Kidney (tissue), 14 donors: ENCODE results near the gene PSME2. TPM values are rescaled to one million over a fixed set of nuclear protein-coding genes. Genes with fewer than 3 reads are reported as not detected.

Experiments used
- DNase-seq, 5 donors: peaks; one replicate each; pipeline ENCODE4 v3.0.0-alpha.2; 2013 to 2020
- FAIRE-seq: peaks from 2 replicates; lab custom pipeline; 2012; peaks lifted over from hg19 to GRCh38; lab: Jason Lieb, UNC
- H3K27ac ChIP-seq, 2 donors: one replicate each; pipeline ENCODE4 v1.7.0; 2013; ENCODE audit warnings: low read depth in 2 of 2, low read length in 2 of 2, inconsistent platforms in 1 of 2
- H3K27me3 ChIP-seq: one replicate; pipeline ENCODE4 v1.7.1; 2013; ENCODE audit warnings: low read length, inconsistent platforms; ENCODE audit not compliant: control insufficient read depth, insufficient read depth
- H3K36me3 ChIP-seq, 3 donors: one replicate each; pipeline versions ENCODE4 v1.7.0 to v1.7.1; 2013; ENCODE audit warnings: low read length in 3 of 3, control low read depth in 1 of 3, inconsistent platforms in 1 of 3; ENCODE audit not compliant: insufficient read depth in 3 of 3, control insufficient read depth in 2 of 3
- H3K4me1 ChIP-seq, 3 donors: one replicate each; pipeline versions ENCODE4 v1.7.0 to v1.7.1; 2013; ENCODE audit warnings: low read length in 3 of 3, inconsistent platforms in 1 of 3, low read depth in 1 of 3; ENCODE audit not compliant: control insufficient read depth in 2 of 3, insufficient read depth in 2 of 3
- H3K4me3 ChIP-seq, 3 donors: one replicate each; pipeline versions ENCODE4 v1.7.0 to v1.8.1; 2013; ENCODE audit warnings: low read length in 3 of 3, control low read depth in 1 of 3, inconsistent platforms in 1 of 3
- H3K9ac ChIP-seq, 3 donors: one replicate each; pipeline versions ENCODE4 v1.7.0 to v1.7.1; 2013; ENCODE audit warnings: low read length in 3 of 3, control low read depth in 1 of 3, inconsistent platforms in 1 of 3
- H3K9me3 ChIP-seq, 3 donors: one replicate each; pipeline versions ENCODE4 v1.7.0 to v1.7.1; 2013; ENCODE audit warnings: low read length in 3 of 3, control low read depth in 1 of 3, inconsistent platforms in 1 of 3; ENCODE audit not compliant: control insufficient read depth in 2 of 3, insufficient read depth in 1 of 3
- intact Hi-C: fragments of 100-400 bp; cut with DNase I; formaldehyde crosslinking; loops from one replicate; pipeline ENCODE4 v1.11.1; 2022
- polyA plus RNA-seq: library from polyadenylated mRNA; stranded (reverse); fragments of 350-450 nt; fragmentation: Illumina TruSeq; extraction: RNeasy Lipid Tissue Mini Kit (QIAGEN cat#74804); gene quantifications from one replicate; pipeline ENCODE4 v1.2.3, GENCODE V29; 2014; ENCODE audit warnings: low read depth, low replicate concordance; ENCODE audit not compliant: insufficient read depth
- total RNA-seq: library from RNA; stranded (reverse); fragmentation: NEBNext Ultra II Directional; extraction: Animal tissue kit (Norgen Biotek cat#: 25700); gene quantifications from one replicate; pipeline ENCODE4 v1.2.1, GENCODE V29; 2021
- TF ChIP-seq, protein P1 (sequence below): IDR thresholded peaks from 3 replicates; pipeline ENCODE4 v1.5.1; 2012; ENCODE audit warnings: mild to moderate bottlenecking, moderate library complexity, borderline replicate concordance; ENCODE audit not compliant: insufficient read depth; ENCODE audit errors: extremely low read depth
- donor health status: control.
- donor health status: control.
- donor health status: control.
- donor health status: control.
- donor health status: control.
- donor health status: DM: yes; HTN: yes; CAD: no.
- donor health status: Normal renal cell carcinoma (clear cell type).

The PSME2 gene
- total and polyA plus RNA-seq, 2 donors from 2014 or later, result 148 to 289 TPM

DNA sequence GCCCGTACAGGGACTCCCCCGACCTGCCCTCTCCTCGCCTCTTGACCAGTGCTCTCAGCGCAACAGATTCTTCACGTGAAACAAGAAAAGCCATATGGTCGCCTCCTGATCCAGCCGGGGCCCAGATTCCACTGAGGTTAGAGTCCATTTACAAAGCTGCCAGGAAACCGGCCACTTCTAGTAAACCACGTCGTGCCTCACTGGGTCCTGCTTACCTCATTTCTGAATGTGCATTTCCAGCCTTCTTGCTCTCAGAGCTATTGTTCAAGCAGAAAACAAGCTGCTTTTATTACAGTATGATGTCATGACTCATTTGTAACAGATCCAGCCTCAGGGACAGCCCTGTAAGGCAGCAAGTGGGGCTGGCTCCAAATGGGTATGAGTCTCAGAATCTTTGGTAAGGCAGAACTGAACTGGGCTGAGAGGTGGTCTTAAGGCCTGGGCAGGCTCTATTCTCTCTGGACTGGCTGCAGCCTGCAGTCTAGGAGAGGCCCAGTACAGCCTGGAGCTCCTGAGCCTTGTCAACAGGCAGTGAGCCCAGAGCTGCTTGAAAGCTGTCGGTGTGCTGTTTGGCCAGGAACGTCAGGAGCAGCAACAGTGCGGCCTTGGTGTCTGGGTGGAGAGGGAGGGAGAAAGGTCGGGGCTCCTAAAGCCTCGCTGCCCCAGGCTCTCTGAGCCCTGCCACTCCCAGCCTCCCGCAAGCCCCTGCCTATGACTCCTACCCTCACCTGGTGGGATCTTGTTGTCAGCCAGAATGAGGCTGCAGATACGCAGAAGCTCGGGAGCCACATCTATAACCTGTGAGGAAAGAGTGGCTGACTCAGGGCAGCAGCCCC is 33.8 kb upstream of the PSME2 start:
- Histone ChIP-seq H3K27me3 (no peaks in the 10 kb centered on the region), H3K4me3 (no peak overlapping the region), H3K27ac (peak overlapping the region; percentile 89 to 92), H3K4me1 (peaks cover 0 to 18% (median 15%) of the 10 kb centered on the region in 3 donors), H3K9me3 (no peaks in the 10 kb centered on the region), H3K9ac (peak overlapping the region in 1 of 3 donors; percentile 67), H3K36me3 (peaks cover 0 to 30% (median 22%) of the 10 kb centered on the region in 3 donors)
- FAIRE-seq (peak; percentile 60), DNase-seq (peak in 4 of 5 donors; percentile 68 to 85 (median 78))
- TF ChIP-seq, protein P1, sequence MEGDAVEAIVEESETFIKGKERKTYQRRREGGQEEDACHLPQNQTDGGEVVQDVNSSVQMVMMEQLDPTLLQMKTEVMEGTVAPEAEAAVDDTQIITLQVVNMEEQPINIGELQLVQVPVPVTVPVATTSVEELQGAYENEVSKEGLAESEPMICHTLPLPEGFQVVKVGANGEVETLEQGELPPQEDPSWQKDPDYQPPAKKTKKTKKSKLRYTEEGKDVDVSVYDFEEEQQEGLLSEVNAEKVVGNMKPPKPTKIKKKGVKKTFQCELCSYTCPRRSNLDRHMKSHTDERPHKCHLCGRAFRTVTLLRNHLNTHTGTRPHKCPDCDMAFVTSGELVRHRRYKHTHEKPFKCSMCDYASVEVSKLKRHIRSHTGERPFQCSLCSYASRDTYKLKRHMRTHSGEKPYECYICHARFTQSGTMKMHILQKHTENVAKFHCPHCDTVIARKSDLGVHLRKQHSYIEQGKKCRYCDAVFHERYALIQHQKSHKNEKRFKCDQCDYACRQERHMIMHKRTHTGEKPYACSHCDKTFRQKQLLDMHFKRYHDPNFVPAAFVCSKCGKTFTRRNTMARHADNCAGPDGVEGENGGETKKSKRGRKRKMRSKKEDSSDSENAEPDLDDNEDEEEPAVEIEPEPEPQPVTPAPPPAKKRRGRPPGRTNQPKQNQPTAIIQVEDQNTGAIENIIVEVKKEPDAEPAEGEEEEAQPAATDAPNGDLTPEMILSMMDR, result no peak
- intact Hi-C loops, result no loop called here

DNA sequence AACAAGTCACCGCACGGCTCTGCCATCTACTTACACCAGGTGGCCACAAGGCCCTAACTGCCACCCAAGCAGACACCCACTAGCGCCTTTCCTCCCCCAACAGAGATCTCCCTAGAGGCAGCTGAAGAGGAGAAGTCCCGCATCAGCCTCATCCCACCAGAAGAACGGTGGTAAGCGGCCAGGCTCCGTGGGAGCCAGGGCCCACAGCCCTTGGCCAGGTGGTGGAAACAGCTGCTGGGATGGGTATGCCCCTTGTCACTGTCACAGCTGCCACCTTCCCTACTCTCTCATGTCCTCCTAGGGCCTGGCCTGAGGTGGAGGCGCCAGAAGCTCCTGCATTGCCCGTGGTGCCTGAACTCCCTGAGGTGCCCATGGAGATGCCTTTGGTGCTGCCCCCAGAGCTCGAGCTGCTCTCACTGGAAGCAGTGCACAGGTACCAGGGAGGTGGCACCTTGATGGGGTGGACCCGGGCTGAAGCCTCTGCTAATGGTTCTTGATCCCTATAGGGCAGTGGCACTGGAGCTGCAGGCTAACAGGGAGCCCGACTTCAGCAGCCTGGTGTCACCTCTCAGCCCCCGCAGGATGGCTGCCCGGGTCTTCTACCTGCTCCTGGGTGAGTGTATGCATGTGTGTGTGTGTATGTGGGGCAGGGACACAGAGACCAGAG is 33.0 kb upstream of the PSME2 start:
- intact Hi-C loops, result no loop called here
- Histone ChIP-seq H3K9ac (peak overlapping the region in 1 of 3 donors; percentile 67), H3K4me3 (no peak overlapping the region), H3K9me3 (no peaks in the 10 kb centered on the region), H3K36me3 (peaks cover 0 to 27% (median 18%) of the 10 kb centered on the region in 3 donors), H3K4me1 (peaks cover 0 to 18% (median 15%) of the 10 kb centered on the region in 3 donors), H3K27ac (peak overlapping the region; percentile 71 to 85), H3K27me3 (no peaks in the 10 kb centered on the region)
- FAIRE-seq (no peak), DNase-seq (no peak)
- TF ChIP-seq, protein P1, result no peak

DNA sequence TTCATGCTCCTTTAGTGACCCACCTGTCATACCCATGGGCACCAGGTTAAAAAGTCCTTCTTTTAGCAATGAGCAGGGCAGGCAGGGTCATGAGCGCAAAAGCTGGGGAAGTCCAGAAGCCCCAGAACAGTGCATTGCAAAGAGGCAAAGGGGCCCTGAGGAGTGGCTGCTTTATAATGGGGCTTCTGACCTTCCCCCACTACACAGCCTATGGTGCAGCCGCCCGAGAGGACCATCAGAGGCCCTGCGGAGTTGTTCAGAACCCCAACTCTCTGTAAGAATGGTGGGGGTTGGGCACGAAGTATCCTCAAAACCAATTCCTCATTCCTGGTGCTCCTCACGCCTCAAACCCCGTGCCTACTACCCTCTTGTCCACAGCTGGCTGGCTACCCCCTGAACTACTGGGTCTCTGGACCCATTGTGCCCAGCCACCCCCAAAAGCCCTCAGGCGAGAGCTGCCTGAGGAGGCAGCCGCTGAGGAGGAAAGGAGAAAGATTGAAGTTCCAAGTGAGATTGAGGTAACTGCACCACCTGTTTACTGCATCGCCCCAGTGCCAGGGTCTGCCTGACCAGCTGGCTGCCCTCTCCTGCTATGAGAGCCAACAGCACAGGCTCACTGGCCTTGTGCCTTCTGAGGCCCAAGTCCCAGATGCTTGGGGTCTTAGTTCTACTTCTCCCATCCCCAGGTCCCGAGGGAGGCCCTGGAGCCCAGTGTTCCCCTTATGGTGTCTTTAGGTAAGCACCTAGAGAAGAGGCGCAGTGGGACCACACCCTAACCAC is 32.2 kb upstream of the PSME2 start:
- Histone ChIP-seq H3K27me3 (no peaks in the 10 kb centered on the region), H3K9ac (no peak overlapping the region), H3K9me3 (no peaks in the 10 kb centered on the region), H3K27ac (peak overlapping the region in 1 of 2 donors; percentile 17), H3K4me1 (peaks cover 0 to 18% (median 15%) of the 10 kb centered on the region in 3 donors), H3K4me3 (no peak overlapping the region), H3K36me3 (peaks cover 0 to 21% (median 12%) of the 10 kb centered on the region in 3 donors)
- DNase-seq (peak in 1 of 5 donors; percentile 47), FAIRE-seq (no peak)
- TF ChIP-seq, protein P1, result no peak
- intact Hi-C loops, result no loop called here
